Endothelial cell (in vitro differentiated cells): ENCODE measurements around the gene MAGOH. TPM values are rescaled to one million over a fixed set of nuclear protein-coding genes. Genes with fewer than 3 reads are reported as not detected.

ENCODE experiments used
- DNase-seq: peaks from one replicate; pipeline ENCODE4 v3.0.0; 2021; ENCODE audit warnings: low spot score
- H3K27ac Mint-ChIP-seq: one replicate; pipeline ENCODE4 v1.8.0; 2021; ENCODE audit warnings: mixed read lengths, inconsistent platforms; ENCODE audit not compliant: unreplicated experiment
- H3K27me3 Mint-ChIP-seq: one replicate; pipeline ENCODE4 v1.8.0; 2021; ENCODE audit warnings: mild to moderate bottlenecking, moderate library complexity, mixed read lengths, inconsistent platforms; ENCODE audit not compliant: unreplicated experiment
- H3K36me3 Mint-ChIP-seq: one replicate; pipeline ENCODE4 v1.8.0; 2021; ENCODE audit warnings: mild to moderate bottlenecking, low read depth, mixed read lengths, inconsistent platforms; ENCODE audit not compliant: unreplicated experiment
- H3K4me1 Mint-ChIP-seq: one replicate; pipeline ENCODE4 v1.8.0; 2021; ENCODE audit warnings: mild to moderate bottlenecking, mixed read lengths, inconsistent platforms; ENCODE audit not compliant: unreplicated experiment
- H3K4me3 Mint-ChIP-seq: one replicate; pipeline ENCODE4 v1.8.0; 2021; ENCODE audit warnings: mild to moderate bottlenecking, mixed read lengths, inconsistent platforms; ENCODE audit not compliant: unreplicated experiment
- H3K9me3 Mint-ChIP-seq: one replicate; pipeline ENCODE4 v1.8.0; 2021; ENCODE audit warnings: mixed read lengths, inconsistent platforms; ENCODE audit not compliant: unreplicated experiment
- CTCF ChIP-seq: fragments of 200-600 bp; sonication (generic); IDR thresholded peaks from one replicate; pipeline ENCODE4 v1.5.0; 2021; ENCODE audit warnings: antibody characterized with exemption; ENCODE audit not compliant: unreplicated experiment
- total RNA-seq: library from RNA; stranded (reverse); fragmentation: NEBNext Ultra II Directional; extraction: Animal tissue kit (Norgen Biotek cat#: 25700); gene quantifications from one replicate; pipeline ENCODE4 v1.2.1, GENCODE V29; 2021; ENCODE audit not compliant: unreplicated experiment

The MAGOH gene
- total RNA-seq, 1 donor from 2014 or later: 57.3 TPM

GRCh38 chr1:53180226-53180625 is 58.1 kb downstream of the MAGOH start:
- no peaks in the 10 kb centered on the region for H3K27me3 Mint-ChIP-seq
- DNase-seq: no peak
- H3K4me3 Mint-ChIP-seq: no peak overlapping the region
- H3K9me3 Mint-ChIP-seq: no peaks in the 10 kb centered on the region
- H3K27ac Mint-ChIP-seq: no peak overlapping the region
- H3K4me1 Mint-ChIP-seq: peaks cover 6% of the 10 kb centered on the region
- no peaks in the 10 kb centered on the region for H3K36me3 Mint-ChIP-seq
- TF ChIP-seq CTCF: no peak

Other genes with a start within 250 kb of the MAGOH start
- 0.10 TPM for gene PODN, start 176.3 kb downstream of the MAGOH start, total RNA-seq
- gene SLC1A7, start 95.9 kb downstream of the MAGOH start, total RNA-seq: not detected
- gene CPT2, start 41.7 kb downstream of the MAGOH start, total RNA-seq: 17.6 TPM
- gene CZIB, start 17.9 kb downstream of the MAGOH start, total RNA-seq: 65.0 TPM
- gene LRP8, start 89.6 kb upstream of the MAGOH start, total RNA-seq: 15.8 TPM
- not detected for gene DMRTB1, start 220.9 kb upstream of the MAGOH start, total RNA-seq